Mesendoderm (in vitro differentiated cells): ENCODE results near the gene HNRNPH1.

Source experiments
- DNase-seq: peaks from one replicate; pipeline ENCODE4 v3.0.0; 2013
- H2AK5ac ChIP-seq: 2 replicates; pipeline ENCODE4 v1.6.1; 2013; ENCODE audit warnings: low read length, inconsistent platforms
- H2BK120ac ChIP-seq: 2 replicates; pipeline ENCODE4 v1.6.1; 2013; ENCODE audit warnings: low read depth, mild to moderate bottlenecking, low read length, moderate library complexity, mixed read lengths
- H2BK15ac ChIP-seq: replicated peaks from 2 replicates; pipeline ENCODE4 v1.6.1; 2013; ENCODE audit warnings: low read depth, mild to moderate bottlenecking, moderate library complexity
- H2BK5ac ChIP-seq: 2 replicates; pipeline ENCODE4 v1.6.1; 2013; ENCODE audit warnings: low read length, inconsistent platforms
- H3K18ac ChIP-seq: 2 replicates; pipeline ENCODE4 v1.6.1; 2013; ENCODE audit warnings: mild to moderate bottlenecking, low read length, mixed read lengths
- H3K23ac ChIP-seq: one replicate; pipeline ENCODE4 v1.6.1; 2013; ENCODE audit warnings: low read length
- H3K27ac ChIP-seq: 2 replicates; pipeline ENCODE4 v1.5.1; 2013; ENCODE audit warnings: low read depth, mild to moderate bottlenecking, inconsistent platforms, low read length, moderate library complexity
- H3K27me3 ChIP-seq: 2 replicates; pipeline ENCODE4 v1.6.1; 2013; ENCODE audit warnings: low read length, control low read depth, mild to moderate bottlenecking, inconsistent platforms; ENCODE audit not compliant: insufficient read depth, poor library complexity
- H3K36me3 ChIP-seq: 2 replicates; pipeline ENCODE4 v1.6.1; 2013; ENCODE audit warnings: low read length, inconsistent platforms; ENCODE audit not compliant: control insufficient read depth, insufficient read depth
- H3K4ac ChIP-seq: one replicate; pipeline ENCODE4 v1.6.1; 2013; ENCODE audit warnings: low read depth, mild to moderate bottlenecking, low read length, moderate library complexity
- H3K4me1 ChIP-seq: 2 replicates; pipeline ENCODE4 v1.6.1; 2013; ENCODE audit warnings: low read depth, low read length, inconsistent platforms; ENCODE audit not compliant: control insufficient read depth
- H3K4me2 ChIP-seq: 2 replicates; pipeline ENCODE4 v1.6.1; 2013; ENCODE audit warnings: low read length
- H3K4me3 ChIP-seq: 2 replicates; pipeline ENCODE4 v1.5.1; 2013; ENCODE audit warnings: mild to moderate bottlenecking, low read length
- H3K56ac ChIP-seq: one replicate; pipeline ENCODE4 v1.6.1; 2013; ENCODE audit warnings: low read length
- H3K79me1 ChIP-seq: 2 replicates; pipeline ENCODE4 v1.6.1; 2013; ENCODE audit warnings: low read length, inconsistent platforms
- H3K79me2 ChIP-seq: 2 replicates; pipeline ENCODE4 v1.6.1; 2013; ENCODE audit warnings: mild to moderate bottlenecking, low read length; ENCODE audit not compliant: control insufficient read depth, insufficient read depth
- H3K9ac ChIP-seq: 2 replicates; pipeline ENCODE4 v1.6.1; 2013; ENCODE audit warnings: low read length, inconsistent platforms
- H4K5ac ChIP-seq: one replicate; pipeline ENCODE4 v1.6.1; 2013; ENCODE audit warnings: low read length
- H4K8ac ChIP-seq: one replicate; pipeline ENCODE4 v1.6.1; 2013; ENCODE audit warnings: low read depth, mild to moderate bottlenecking, control low read depth, low read length, moderate library complexity
- WGBS: extraction: QIAGEN DNeasy Blood & Tissue Kit; methylation state at CpG from one replicate; pipeline ENCODE4 v1.1.7; 2013; ENCODE audit warnings: low lambda C conversion rate, missing lambda C conversion rate; ENCODE audit not compliant: insufficient coverage; ENCODE audit errors: extremely low coverage; 5-methylcytosine and 5-hydroxymethylcytosine counted together

The HNRNPH1 gene

GRCh38 chr5:179613460-179614071 lies 9.9 kb downstream of the HNRNPH1 start:
- Histone ChIP-seq H4K5ac (no peak overlapping the region), H2AK5ac (no peak overlapping the region), H2BK120ac (no peak overlapping the region), H3K23ac (no peak overlapping the region), H3K4ac (no peak overlapping the region), H3K27me3 (no peaks in the 10 kb centered on the region), H3K79me1 (peaks cover 14% of the 10 kb centered on the region), H3K18ac (no peak overlapping the region), H4K8ac (no peak overlapping the region), H2BK15ac (no peak overlapping the region), H3K27ac (no peak overlapping the region), H3K79me2 (peaks cover 16% of the 10 kb centered on the region), H3K9ac (no peak overlapping the region), H3K4me1 (no peaks in the 10 kb centered on the region), H3K4me2 (no peak overlapping the region), H3K56ac (no peak overlapping the region), H3K4me3 (no peak overlapping the region), H2BK5ac (no peak overlapping the region), H3K36me3 (peaks cover 43% of the 10 kb centered on the region)
- DNase-seq: no peak
- WGBS: no CpG with 5 or more reads among the region's 8 CpGs

GRCh38 chr5:179612577-179613459 lies 10.7 kb downstream of the HNRNPH1 start:
- Histone ChIP-seq H3K79me1 (peaks cover 12% of the 10 kb centered on the region), H2BK5ac (no peak overlapping the region), H3K36me3 (peaks cover 40% of the 10 kb centered on the region), H3K4me2 (no peak overlapping the region), H3K56ac (no peak overlapping the region), H3K4me3 (no peak overlapping the region), H3K4me1 (no peaks in the 10 kb centered on the region), H3K18ac (no peak overlapping the region), H3K9ac (no peak overlapping the region), H3K27me3 (no peaks in the 10 kb centered on the region), H2AK5ac (no peak overlapping the region), H3K27ac (no peak overlapping the region), H3K79me2 (peaks cover 11% of the 10 kb centered on the region), H2BK15ac (no peak overlapping the region), H4K5ac (no peak overlapping the region), H4K8ac (no peak overlapping the region), H2BK120ac (no peak overlapping the region), H3K23ac (no peak overlapping the region), H3K4ac (no peak overlapping the region)
- no peak for DNase-seq
- WGBS: no CpG with 5 or more reads among the region's 21 CpGs

- peaks cover 2% of the 10 kb centered on the region for H3K79me2 ChIP-seq
- no peak overlapping the region for H2BK5ac ChIP-seq
- H2BK120ac ChIP-seq: no peak overlapping the region
- H4K8ac ChIP-seq: no peak overlapping the region
- H2BK15ac ChIP-seq: no peak overlapping the region
- H3K27me3 ChIP-seq: no peaks in the 10 kb centered on the region
- H3K36me3 ChIP-seq: peaks cover 30% of the 10 kb centered on the region
- no peak overlapping the region for H3K56ac ChIP-seq
- no peak overlapping the region for H4K5ac ChIP-seq
- peaks cover 6% of the 10 kb centered on the region for H3K79me1 ChIP-seq
- no peak overlapping the region for H3K4ac ChIP-seq
- no peaks in the 10 kb centered on the region for H3K4me1 ChIP-seq
- no peak overlapping the region for H3K4me2 ChIP-seq
- no peak overlapping the region for H3K23ac ChIP-seq
- no peak for DNase-seq
- no peak overlapping the region for H2AK5ac ChIP-seq
- no peak overlapping the region for H3K27ac ChIP-seq
- no peak overlapping the region for H3K18ac ChIP-seq
- H3K4me3 ChIP-seq: no peak overlapping the region
- no peak overlapping the region for H3K9ac ChIP-seq
Measured at GRCh38 chr5:179610903-179611265, 12.6 kb downstream of the HNRNPH1 start.

- Histone ChIP-seq H3K27me3 (no peaks in the 10 kb centered on the region), H3K27ac (no peak overlapping the region), H3K18ac (no peak overlapping the region), H3K4me1 (no peaks in the 10 kb centered on the region), H3K79me1 (peaks cover 4% of the 10 kb centered on the region), H3K9ac (no peak overlapping the region), H3K79me2 (no peaks in the 10 kb centered on the region), H3K36me3 (peaks cover 32% of the 10 kb centered on the region), H3K56ac (no peak overlapping the region), H4K8ac (no peak overlapping the region), H3K23ac (no peak overlapping the region), H2BK15ac (no peak overlapping the region), H2BK120ac (no peak overlapping the region), H3K4ac (no peak overlapping the region), H4K5ac (no peak overlapping the region), H2BK5ac (no peak overlapping the region), H2AK5ac (no peak overlapping the region), H3K4me3 (no peak overlapping the region), H3K4me2 (no peak overlapping the region)
- no CpG with 5 or more reads among the region's 23 CpGs for WGBS
- DNase-seq: no peak
Measured at GRCh38 chr5:179610109-179610902, 13.2 kb downstream of the HNRNPH1 start.

GRCh38 chr5:179609834-179610108 lies 13.7 kb downstream of the HNRNPH1 start:
- no peak overlapping the region for H3K23ac ChIP-seq
- no peak for DNase-seq
- H3K79me2 ChIP-seq: no peaks in the 10 kb centered on the region
- H2BK15ac ChIP-seq: no peak overlapping the region
- no peaks in the 10 kb centered on the region for H3K4me1 ChIP-seq
- H3K27ac ChIP-seq: no peak overlapping the region
- WGBS: no CpG with 5 or more reads among the region's 8 CpGs
- no peak overlapping the region for H2AK5ac ChIP-seq
- no peak overlapping the region for H3K56ac ChIP-seq
- H4K8ac ChIP-seq: no peak overlapping the region
- H3K27me3 ChIP-seq: no peaks in the 10 kb centered on the region
- H3K18ac ChIP-seq: no peak overlapping the region
- H2BK5ac ChIP-seq: no peak overlapping the region
- H3K79me1 ChIP-seq: peaks cover 4% of the 10 kb centered on the region
- no peak overlapping the region for H3K4me2 ChIP-seq
- no peak overlapping the region for H3K4me3 ChIP-seq
- no peak overlapping the region for H2BK120ac ChIP-seq
- no peak overlapping the region for H3K4ac ChIP-seq
- H3K36me3 ChIP-seq: peaks cover 28% of the 10 kb centered on the region
- H4K5ac ChIP-seq: no peak overlapping the region
- no peak overlapping the region for H3K9ac ChIP-seq
